HG02763 (cell line): ENCODE data around the gene ACSF3.

Experiments used
- ATAC-seq: cut with Tn5 transposase; IDR thresholded peaks from one replicate; pipeline ENCODE4 v1.9.1; 2021; ENCODE audit warnings: mild to moderate bottlenecking, moderate library complexity; ENCODE audit not compliant: unreplicated experiment

ACSF3 gene

GRCh38 chr16:89142474-89143195 lies 49.0 kb downstream of the ACSF3 start:
- no peak for ATAC-seq

- no peak for ATAC-seq
Observed at GRCh38 chr16:89143201-89143741, 49.6 kb downstream of the ACSF3 start.

- ATAC-seq: no peak
Observed at GRCh38 chr16:89143911-89144675, 50.4 kb downstream of the ACSF3 start.

- no peak for ATAC-seq
Observed at GRCh38 chr16:89144681-89145080, 51.0 kb downstream of the ACSF3 start.

GRCh38 chr16:89145406-89146161 lies 51.9 kb downstream of the ACSF3 start:
- no peak for ATAC-seq

GRCh38 chr16:89146211-89147005 lies 52.8 kb downstream of the ACSF3 start:
- ATAC-seq: no peak

- ATAC-seq: no peak
Observed at GRCh38 chr16:89147085-89147817, 53.6 kb downstream of the ACSF3 start.

- ATAC-seq: no peak
Observed at GRCh38 chr16:89149386-89149785, 55.7 kb downstream of the ACSF3 start.

- ATAC-seq: no peak
Observed at GRCh38 chr16:89150090-89150835, 56.6 kb downstream of the ACSF3 start.

GRCh38 chr16:89150981-89151380 lies 57.3 kb downstream of the ACSF3 start:
- ATAC-seq: no peak

- ATAC-seq: no peak
Observed at GRCh38 chr16:89152831-89153700, 59.4 kb downstream of the ACSF3 start.

- no peak for ATAC-seq
Observed at GRCh38 chr16:89153848-89154271, 60.2 kb downstream of the ACSF3 start.

GRCh38 chr16:89154390-89155183 lies 60.9 kb downstream of the ACSF3 start:
- no peak for ATAC-seq

GRCh38 chr16:89155184-89155679 lies 61.6 kb downstream of the ACSF3 start:
- ATAC-seq: no peak

GRCh38 chr16:89155851-89156739 lies 62.4 kb downstream of the ACSF3 start:
- ATAC-seq: no peak
